Mucosa of descending colon (tissue), 3 donors: ENCODE data around the gene PIH1D1. TPM values are rescaled to one million over a fixed set of nuclear protein-coding genes. Genes with fewer than 3 reads are reported as not detected.

Source experiments
- ATAC-seq: fragments of 200-7000 bp; cut with Tn5 transposase; one replicate; pipeline ENCODE4 v1.9.1; 2020; ENCODE audit warnings: mild to moderate bottlenecking, moderate library complexity
- DNase-seq, 3 donors: peaks; one replicate each; pipeline ENCODE4 v3.0.0-alpha.2; 2020
- H3K36me3 ChIP-seq: fragments of 200-600 bp; one replicate; pipeline ENCODE4 v1.8.0; 2021; ENCODE audit warnings: low read depth, mild to moderate bottlenecking
- H3K4me1 ChIP-seq: fragments of 200-600 bp; one replicate; pipeline ENCODE4 v1.8.0; 2021; ENCODE audit warnings: low read depth, mild to moderate bottlenecking
- H3K4me3 ChIP-seq: fragments of 200-600 bp; one replicate; pipeline ENCODE4 v1.8.0; 2021; ENCODE audit warnings: mild to moderate bottlenecking
- H3K9me3 ChIP-seq: fragments of 200-600 bp; one replicate; pipeline ENCODE4 v1.8.0; 2021; ENCODE audit warnings: mild to moderate bottlenecking
- CTCF ChIP-seq: fragments of 200-600 bp; IDR thresholded peaks from one replicate; pipeline ENCODE4 v1.8.0; 2022; ENCODE audit warnings: antibody characterized with exemption, mild to moderate bottlenecking
- intact Hi-C, 2 donors: fragments of 100-400 bp; cut with DNase I in 1 of 2; cut with micrococcal nuclease in 1 of 2; formaldehyde crosslinking; loops; one replicate each; pipeline versions ENCODE4 v1.11.0 to v1.11.1; 2022; cut with DNase I, micrococcal nuclease
- total RNA-seq, 3 donors: library from RNA; stranded (reverse); fragmentation: NEBNext Ultra II Directional in 2 of 3; extraction: Animal tissue kit (Norgen Biotek cat#: 25700) in 2 of 3; gene quantifications; one replicate each; pipeline versions ENCODE4 v1.2.1 to v1.2.4, GENCODE V29; 2021 to 2023
- donor health status: DM: no; HTN: no; CAD: no; lungs with moderate emphysema.
- donor health status: DM: no; HTN: no; CAD: no.
- donor health status: DM: no; HTN: yes; CAD: no.

PIH1D1 gene
- total RNA-seq, 3 donors from 2014 or later: 65.2 to 78.7 (median 76.6) TPM

GRCh38 chr19:49425178-49425577 lies 26.4 kb downstream of the PIH1D1 start, which contains the start of gene GFY:
Gene GFY, plus strand, starts transcription at chr19:49425388. Its CDS starts 1,043 bp downstream, at chr19:49426431.
- peaks cover 10% of the 10 kb centered on the region for H3K4me1 ChIP-seq
- ATAC-seq: no peak
- intact Hi-C loops: no loop called here
- H3K4me3 ChIP-seq: no peak within 1 kb of the TSS
- H3K36me3 ChIP-seq: no peaks in the 10 kb centered on the region
- no peak for DNase-seq
- H3K9me3 ChIP-seq: no peaks in the 10 kb centered on the region
- no peak for TF ChIP-seq CTCF

DNA sequence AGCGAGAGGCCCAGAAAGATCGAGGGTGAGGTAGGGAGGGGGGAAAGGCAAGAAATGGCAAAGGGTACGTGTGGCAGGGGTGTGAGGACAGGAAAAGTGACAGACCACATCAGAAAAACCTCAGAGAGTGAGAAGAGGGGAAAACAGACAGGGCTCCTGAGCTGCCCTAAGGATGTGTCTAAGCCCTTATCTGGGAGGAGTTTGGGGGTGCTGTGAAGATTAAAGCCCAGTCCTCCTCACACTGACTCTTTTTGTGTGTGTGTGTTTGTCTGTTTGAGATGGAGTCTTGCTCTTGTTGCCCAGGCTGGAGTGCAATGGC lies 27.7 kb downstream of the PIH1D1 start:
- intact Hi-C loops: no loop called here
- no peak for TF ChIP-seq CTCF
- H3K4me3 ChIP-seq: no peak overlapping the region

DNA sequence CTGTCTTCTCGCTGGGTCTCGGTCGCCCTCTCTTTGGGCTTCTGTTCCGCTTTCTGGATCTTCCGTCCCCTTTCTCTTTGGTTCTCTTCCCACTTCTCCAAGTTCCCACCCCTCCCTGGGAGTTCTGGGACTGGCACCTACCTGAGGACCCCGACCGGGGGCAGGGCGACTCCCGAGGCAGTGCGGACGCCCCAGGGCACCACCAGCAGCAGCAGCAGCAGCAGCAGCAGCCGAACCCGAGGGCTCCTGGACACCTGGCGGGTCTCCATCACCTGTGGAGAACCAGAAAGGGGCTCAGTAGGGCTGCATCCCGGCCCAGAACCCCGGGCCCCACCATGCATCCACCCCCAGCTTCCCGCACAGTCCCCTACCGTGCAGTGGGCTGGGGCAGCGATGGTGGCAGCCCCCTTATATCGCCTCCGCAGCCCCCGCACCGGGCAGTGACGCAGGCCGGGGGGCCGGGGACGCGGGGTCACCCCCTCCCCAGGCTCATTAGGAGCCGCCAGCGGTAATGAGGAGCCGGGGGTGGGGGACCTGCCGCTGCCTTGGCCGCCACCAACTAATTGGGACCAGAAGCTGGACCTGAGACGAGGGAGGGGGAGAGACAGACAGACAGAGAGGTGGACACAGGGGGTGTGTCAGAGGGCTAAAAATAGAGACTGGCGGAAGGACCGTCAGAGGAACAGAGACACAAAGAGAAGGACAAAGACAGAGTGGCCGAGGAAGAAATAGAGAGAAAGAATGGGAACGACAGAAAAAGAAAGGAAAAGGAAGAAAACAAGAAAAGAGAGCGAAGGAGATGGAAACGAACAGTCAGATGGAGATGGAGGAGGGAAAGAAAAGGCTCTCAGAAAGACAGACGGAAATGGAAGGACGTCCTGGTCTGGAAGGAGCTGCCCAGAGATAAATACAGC lies 28.3 kb downstream of the PIH1D1 start, which contains the start of gene PTH2:
Gene PTH2, minus strand, starts transcription at position 371 of the 914 bp plus-strand sequence. Its CDS starts 102 bp downstream, at position 269.
- TF ChIP-seq CTCF: no peak
- DNase-seq: no peak

More for the DNA sequence above, 27.7 kb downstream of the PIH1D1 start:
- Histone ChIP-seq H3K9me3 (no peaks in the 10 kb centered on the region), H3K36me3 (no peaks in the 10 kb centered on the region), H3K4me1 (peaks cover 10% of the 10 kb centered on the region)
- DNase-seq (no peak), ATAC-seq (no peak)

DNA sequence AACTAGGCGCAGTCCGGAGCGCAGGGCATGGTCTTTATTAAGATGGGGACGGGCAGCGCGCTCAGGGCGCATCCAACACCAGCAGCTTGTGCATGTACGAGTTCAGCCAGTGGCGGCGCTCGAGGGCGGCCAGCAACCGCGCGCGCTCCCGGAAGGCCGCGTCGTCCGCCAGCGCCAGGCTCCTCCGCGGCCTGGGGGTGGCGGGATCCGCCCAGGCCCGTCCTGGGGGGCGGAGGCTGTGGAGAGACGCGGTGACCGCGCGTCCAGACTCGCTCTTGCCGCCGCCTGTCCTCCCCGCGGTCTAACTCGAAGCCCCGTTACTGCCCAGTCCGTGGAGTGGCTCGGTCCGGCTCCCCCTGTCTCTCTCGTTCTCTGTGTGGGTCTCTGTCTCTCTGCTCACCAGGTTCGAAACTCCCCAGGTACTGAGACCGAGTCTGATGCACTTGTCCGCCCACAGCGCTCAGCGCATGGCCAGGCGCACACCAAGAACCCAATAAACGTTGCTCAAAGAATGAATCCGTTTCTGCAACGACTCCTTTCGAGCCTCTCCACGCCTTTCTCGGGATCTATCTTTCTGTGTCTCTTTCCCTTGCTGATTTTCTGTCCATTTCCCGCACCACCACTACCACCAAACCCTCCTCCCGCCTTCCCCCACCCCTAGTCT lies 29.1 kb downstream of the PIH1D1 start:
- peak in 2 of 3 donors; percentile 29 to 60 for DNase-seq

More for the DNA sequence above, 28.3 kb downstream of the PIH1D1 start, which contains the start of gene PTH2:
- ATAC-seq: no peak
- H3K36me3 ChIP-seq: no peaks in the 10 kb centered on the region
- no peaks in the 10 kb centered on the region for H3K9me3 ChIP-seq
- intact Hi-C loops: no loop called here
- no peak within 1 kb of the TSS for H3K4me3 ChIP-seq
- peaks cover 9% of the 10 kb centered on the region for H3K4me1 ChIP-seq

GRCh38 chr19:49421878-49422202 lies 29.8 kb downstream of the PIH1D1 start:
- no peaks in the 10 kb centered on the region for H3K36me3 ChIP-seq
- ATAC-seq (no peak), DNase-seq (no peak)
- intact Hi-C loops: no loop called here
- H3K4me3 ChIP-seq: no peak overlapping the region
- peaks cover 5% of the 10 kb centered on the region for H3K4me1 ChIP-seq
- TF ChIP-seq CTCF: no peak
- H3K9me3 ChIP-seq: no peaks in the 10 kb centered on the region

More for the DNA sequence above, 29.1 kb downstream of the PIH1D1 start:
- H3K36me3 ChIP-seq: no peaks in the 10 kb centered on the region
- peak; percentile 77 for ATAC-seq
- intact Hi-C loops: no loop called here
- TF ChIP-seq CTCF: no peak
- H3K9me3 ChIP-seq: no peaks in the 10 kb centered on the region
- H3K4me1 ChIP-seq: peaks cover 5% of the 10 kb centered on the region
- H3K4me3 ChIP-seq: no peak overlapping the region
